ENCODE results near the gene PICK1. TPM values are rescaled to one million over a fixed set of nuclear protein-coding genes. Genes with fewer than 3 reads are reported as not detected.

PICK1 gene
- total and polyA plus RNA-seq, 2 donors (not counting 3 experiments of a cell fraction or from before 2014, with no cell fraction given), result 18.0 to 20.8 TPM

- TF ChIP-seq POLR2AphosphoS5 (IDR thresholded peaks at IDR 0.05; ENCODE audit: insufficient read depth, low read depth, low read length) (no peak), MYC (IDR thresholded peaks at IDR 0.05; ENCODE audit: low read depth, low read length) (no peak)
- no peak overlapping the region for H3K9ac ChIP-seq (replicated peaks; ENCODE audit: extremely low read depth, insufficient read depth, low read length)
- H2AFZ ChIP-seq (ENCODE audit: low read depth, low read length), result no peak overlapping the region
- intact Hi-C loops (cut with micrococcal nuclease) (no loop called here), dilution Hi-C loops (cut with MboI; ENCODE audit: extremely low pct_ligation_motif_present, low sequenced_read_pairs) (no loop called here)
- no peaks in the 10 kb centered on the region for H3K27me3 ChIP-seq (ENCODE audit: control insufficient read depth in 2 of 2, insufficient read depth in 2 of 2, low read length in 2 of 2)
- no peaks in the 10 kb centered on the region for H3K4me1 ChIP-seq (ENCODE audit: control insufficient read depth, extremely low read depth, insufficient read depth, low read length)
- DNase-seq (ENCODE audit: low read depth, low spot score) (no peak), FAIRE-seq (no peak)
- CTCF ChIA-PET, result no interaction called here
- H4K20me1 ChIP-seq (replicated peaks; ENCODE audit: control insufficient read depth, extremely low read depth, insufficient read depth, low read length), result no peaks in the 10 kb centered on the region
- no peaks in the 10 kb centered on the region for H3K79me2 ChIP-seq (ENCODE audit: control insufficient read depth, insufficient read depth, low read length)
- H3K27ac ChIP-seq (ENCODE audit: insufficient read depth, low read depth, low read length), result no peak overlapping the region
- H3K4me3 ChIP-seq (replicated peaks in 1 of 3; ENCODE audit: insufficient read depth in 1 of 3, low read depth in 1 of 3, low read length in 3 of 3), result no peak overlapping the region
- BruUV-seq (replicated peaks), result no TSS peak
- no peaks in the 10 kb centered on the region for H3K9me1 ChIP-seq (replicated peaks; ENCODE audit: control insufficient read depth, extremely low read depth, insufficient read depth, low read length)
- POLR2A ChIA-PET, result no interaction called here
- no peaks in the 10 kb centered on the region for H3K9me3 ChIP-seq (replicated peaks; ENCODE audit: control insufficient read depth, insufficient read depth, low read length)
- no peak overlapping the region for H3K4me2 ChIP-seq (ENCODE audit: insufficient read depth, low read length)
- peaks cover 0 to 10% of the 10 kb centered on the region in 2 experiments for H3K36me3 ChIP-seq (ENCODE audit: control insufficient read depth in 2 of 2, extremely low read depth in 1 of 2, insufficient read depth in 2 of 2, low read length in 2 of 2)
Measured at GRCh38 chr22:38062791-38063190, 5.6 kb downstream of the PICK1 start.

GRCh38 chr22:38065539-38065938, 8.3 kb downstream of the PICK1 start:
- no peaks in the 10 kb centered on the region for H3K4me1 ChIP-seq (ENCODE audit: control insufficient read depth, extremely low read depth, insufficient read depth, low read length)
- no peak overlapping the region for H3K9ac ChIP-seq (replicated peaks; ENCODE audit: extremely low read depth, insufficient read depth, low read length)
- H2AFZ ChIP-seq (ENCODE audit: low read depth, low read length), result no peak overlapping the region
- TF ChIP-seq FOS (IDR thresholded peaks at IDR 0.05; ENCODE audit: borderline replicate concordance, insufficient read depth, low read length) (no peak), CTCF (IDR thresholded peaks at IDR 0.05; ENCODE audit: extremely low read depth in 1 of 2, insufficient read depth in 1 of 2, low read depth in 1 of 2, low read length in 2 of 2) (no peak), JUN (IDR thresholded peaks at IDR 0.05; ENCODE audit: borderline replicate concordance, insufficient read depth, insufficient read length, low read depth) (no peak), EZH2 (IDR thresholded peaks at IDR 0.05; ENCODE audit: borderline replicate concordance, low read depth, low read length, severe bottlenecking) (no peak), POLR2A (IDR thresholded peaks at IDR 0.05; ENCODE audit: low read depth, low read length) (no peak), GATA2 (IDR thresholded peaks at IDR 0.05; ENCODE audit: insufficient read depth, insufficient read length, low read depth, low read length) (no peak), MAX (IDR thresholded peaks at IDR 0.05; ENCODE audit: insufficient read depth, insufficient read length) (no peak), MYC (IDR thresholded peaks at IDR 0.05; ENCODE audit: low read depth, low read length) (no peak), POLR2AphosphoS5 (IDR thresholded peaks at IDR 0.05; ENCODE audit: insufficient read depth, low read depth, low read length) (no peak)
- no peaks in the 10 kb centered on the region for H4K20me1 ChIP-seq (replicated peaks; ENCODE audit: control insufficient read depth, extremely low read depth, insufficient read depth, low read length)
- no peaks in the 10 kb centered on the region for H3K27me3 ChIP-seq (ENCODE audit: control insufficient read depth in 2 of 2, insufficient read depth in 2 of 2, low read length in 2 of 2)
- POLR2A ChIA-PET, result no interaction called here
- no peaks in the 10 kb centered on the region for H3K9me1 ChIP-seq (replicated peaks; ENCODE audit: control insufficient read depth, extremely low read depth, insufficient read depth, low read length)
- FAIRE-seq (no peak), DNase-seq (ENCODE audit: low read depth, low spot score) (no peak)
- no TSS peak for BruUV-seq (replicated peaks)
- no peak overlapping the region for H3K4me3 ChIP-seq (replicated peaks in 1 of 3; ENCODE audit: insufficient read depth in 1 of 3, low read depth in 1 of 3, low read length in 3 of 3)
- H3K9me3 ChIP-seq (replicated peaks; ENCODE audit: control insufficient read depth, insufficient read depth, low read length), result no peaks in the 10 kb centered on the region
- H3K27ac ChIP-seq (ENCODE audit: insufficient read depth, low read depth, low read length), result no peak overlapping the region
- dilution Hi-C loops (cut with MboI; ENCODE audit: extremely low pct_ligation_motif_present, low sequenced_read_pairs) (no loop called here), intact Hi-C loops (cut with micrococcal nuclease) (no loop called here)
- H3K4me2 ChIP-seq (ENCODE audit: insufficient read depth, low read length), result no peak overlapping the region
- CTCF ChIA-PET, result interaction anchor here (1.0 kb wide), 1 partner anchor 49 kb away, joined by 3 read pairs; no protein-coding TSS in a partner anchor
- no peaks in the 10 kb centered on the region for H3K79me2 ChIP-seq (ENCODE audit: control insufficient read depth, insufficient read depth, low read length)
- peaks cover 0 to 13% of the 10 kb centered on the region in 2 experiments for H3K36me3 ChIP-seq (ENCODE audit: control insufficient read depth in 2 of 2, extremely low read depth in 1 of 2, insufficient read depth in 2 of 2, low read length in 2 of 2)
